Osteoblast (primary cell): ENCODE measurements around the gene SLC27A1. TPM values are rescaled to one million over a fixed set of nuclear protein-coding genes. Genes with fewer than 3 reads are reported as not detected.

Source experiments
- DNase-seq: peaks from one replicate; pipeline ENCODE4 v3.0.0; 2011; ENCODE audit warnings: low spot score, mixed read lengths; ENCODE audit not compliant: insufficient read length; ENCODE audit errors: missing footprints
- H2AFZ ChIP-seq: 2 replicates; pipeline ENCODE4 v1.6.0; 2011; ENCODE audit warnings: mild to moderate bottlenecking, low read length
- H3K27ac ChIP-seq: 2 replicates; pipeline ENCODE4 v1.5.1; 2011; ENCODE audit warnings: mild to moderate bottlenecking, low read depth, low read length, moderate library complexity
- H3K27me3 ChIP-seq: 2 replicates; pipeline ENCODE4 v1.6.0; 2012; ENCODE audit warnings: mild to moderate bottlenecking, control low read depth, inconsistent platforms, low read length, moderate library complexity; ENCODE audit not compliant: insufficient read depth
- H3K36me3 ChIP-seq: 2 replicates; pipeline ENCODE4 v1.5.1; 2011; ENCODE audit warnings: mild to moderate bottlenecking, low read length, control low read depth, moderate library complexity; ENCODE audit not compliant: insufficient read depth
- H3K4me1 ChIP-seq: 2 replicates; pipeline ENCODE4 v1.5.1; 2011; ENCODE audit warnings: mild to moderate bottlenecking, low read length, control low read depth, moderate library complexity; ENCODE audit not compliant: insufficient read depth
- H3K4me2 ChIP-seq: 2 replicates; pipeline ENCODE4 v1.6.0; 2011; ENCODE audit warnings: mild to moderate bottlenecking, low read length; ENCODE audit not compliant: insufficient read depth
- H3K4me3 ChIP-seq: fragments of 200-600 bp; sonication (generic); 3 replicates; pipeline ENCODE4 v1.5.1; 2012; ENCODE audit warnings: mild to moderate bottlenecking, low read length, inconsistent platforms; ENCODE audit not compliant: insufficient read depth
- H3K79me2 ChIP-seq: 2 replicates; pipeline ENCODE4 v1.6.0; 2012; ENCODE audit warnings: mild to moderate bottlenecking, low read length, control low read depth, inconsistent platforms; ENCODE audit not compliant: insufficient read depth
- H3K9me3 ChIP-seq: 2 replicates; pipeline ENCODE4 v1.5.1; 2011; ENCODE audit warnings: low read depth, low read length, control low read depth
- H4K20me1 ChIP-seq: 2 replicates; pipeline ENCODE4 v1.6.0; 2012; ENCODE audit warnings: mild to moderate bottlenecking, low read length, control low read depth; ENCODE audit not compliant: insufficient read depth
- total RNA-seq: library from RNA; depleted of rRNA; stranded (reverse); fragments of >200 nt; gene quantifications from 2 replicates; pipeline ENCODE4 v1.2.3, GENCODE V29; 2012
- TF ChIP-seq, protein P1 (sequence below): IDR thresholded peaks from 2 replicates; pipeline ENCODE4 v1.5.1; 2011; ENCODE audit warnings: mild to moderate bottlenecking, low read depth, low read length, moderate library complexity; ENCODE audit errors: extremely low read depth

The SLC27A1 gene
- total RNA-seq, 1 donor = 64.4 TPM

GRCh38 chr19:17454576-17455071, 15.7 kb upstream of the SLC27A1 start:
- Histone ChIP-seq H4K20me1 (no peaks in the 10 kb centered on the region), H3K4me3 (no peak overlapping the region), H2AFZ (no peak overlapping the region), H3K27ac (no peak overlapping the region), H3K9me3 (no peaks in the 10 kb centered on the region), H3K4me1 (no peaks in the 10 kb centered on the region), H3K79me2 (no peaks in the 10 kb centered on the region), H3K27me3 (peaks cover 33% of the 10 kb centered on the region), H3K4me2 (no peak overlapping the region), H3K36me3 (no peaks in the 10 kb centered on the region)
- TF ChIP-seq, protein P1, sequence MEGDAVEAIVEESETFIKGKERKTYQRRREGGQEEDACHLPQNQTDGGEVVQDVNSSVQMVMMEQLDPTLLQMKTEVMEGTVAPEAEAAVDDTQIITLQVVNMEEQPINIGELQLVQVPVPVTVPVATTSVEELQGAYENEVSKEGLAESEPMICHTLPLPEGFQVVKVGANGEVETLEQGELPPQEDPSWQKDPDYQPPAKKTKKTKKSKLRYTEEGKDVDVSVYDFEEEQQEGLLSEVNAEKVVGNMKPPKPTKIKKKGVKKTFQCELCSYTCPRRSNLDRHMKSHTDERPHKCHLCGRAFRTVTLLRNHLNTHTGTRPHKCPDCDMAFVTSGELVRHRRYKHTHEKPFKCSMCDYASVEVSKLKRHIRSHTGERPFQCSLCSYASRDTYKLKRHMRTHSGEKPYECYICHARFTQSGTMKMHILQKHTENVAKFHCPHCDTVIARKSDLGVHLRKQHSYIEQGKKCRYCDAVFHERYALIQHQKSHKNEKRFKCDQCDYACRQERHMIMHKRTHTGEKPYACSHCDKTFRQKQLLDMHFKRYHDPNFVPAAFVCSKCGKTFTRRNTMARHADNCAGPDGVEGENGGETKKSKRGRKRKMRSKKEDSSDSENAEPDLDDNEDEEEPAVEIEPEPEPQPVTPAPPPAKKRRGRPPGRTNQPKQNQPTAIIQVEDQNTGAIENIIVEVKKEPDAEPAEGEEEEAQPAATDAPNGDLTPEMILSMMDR = no peak
- DNase-seq = peak; percentile 54

GRCh38 chr19:17455308-17456123, 14.8 kb upstream of the SLC27A1 start:
- H3K4me2 ChIP-seq = no peak overlapping the region
- H3K27me3 ChIP-seq = peaks cover 29% of the 10 kb centered on the region
- H3K4me1 ChIP-seq = no peaks in the 10 kb centered on the region
- no peaks in the 10 kb centered on the region for H3K36me3 ChIP-seq
- TF ChIP-seq, protein P1 = no peak
- DNase-seq = peak; percentile 80
- H4K20me1 ChIP-seq = no peaks in the 10 kb centered on the region
- no peak overlapping the region for H3K4me3 ChIP-seq
- peak overlapping the region; percentile 15 for H2AFZ ChIP-seq
- no peaks in the 10 kb centered on the region for H3K9me3 ChIP-seq
- H3K79me2 ChIP-seq = no peaks in the 10 kb centered on the region
- H3K27ac ChIP-seq = no peak overlapping the region

DNA sequence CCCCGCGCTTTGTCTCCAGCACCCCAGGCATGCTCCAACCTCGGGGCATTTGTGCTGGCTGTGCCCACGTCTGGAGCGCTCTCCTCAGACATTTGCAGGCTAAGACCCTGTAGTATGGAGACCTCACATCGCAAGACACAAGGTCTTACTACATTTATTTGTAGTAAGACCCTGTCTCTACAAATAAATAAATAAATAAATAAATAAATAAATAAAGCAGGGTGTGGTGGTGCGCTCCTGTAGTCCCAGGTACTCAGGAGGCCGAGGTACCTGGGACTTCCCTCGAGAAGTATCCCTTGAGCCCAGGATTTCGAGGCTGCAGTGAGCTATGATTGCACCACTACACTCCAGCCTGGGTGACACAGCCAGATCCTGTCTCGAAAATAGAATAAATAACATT, 14.2 kb upstream of the SLC27A1 start:
- Histone ChIP-seq H3K27me3 (peaks cover 28% of the 10 kb centered on the region), H2AFZ (no peak overlapping the region), H3K4me1 (no peaks in the 10 kb centered on the region), H3K9me3 (no peaks in the 10 kb centered on the region), H3K4me3 (no peak overlapping the region), H3K27ac (no peak overlapping the region), H4K20me1 (no peaks in the 10 kb centered on the region), H3K36me3 (no peaks in the 10 kb centered on the region), H3K79me2 (no peaks in the 10 kb centered on the region), H3K4me2 (no peak overlapping the region)
- TF ChIP-seq, protein P1 = no peak
- DNase-seq = peak; percentile 36

- no peaks in the 10 kb centered on the region for H3K36me3 ChIP-seq
- TF ChIP-seq, protein P1 = no peak
- DNase-seq = peak; percentile 5
- H3K4me3 ChIP-seq = no peak overlapping the region
- H3K9me3 ChIP-seq = no peaks in the 10 kb centered on the region
- H3K27me3 ChIP-seq = peaks cover 28% of the 10 kb centered on the region
- H2AFZ ChIP-seq = no peak overlapping the region
- no peaks in the 10 kb centered on the region for H3K4me1 ChIP-seq
- no peaks in the 10 kb centered on the region for H3K79me2 ChIP-seq
- no peak overlapping the region for H3K27ac ChIP-seq
- no peaks in the 10 kb centered on the region for H4K20me1 ChIP-seq
- H3K4me2 ChIP-seq = no peak overlapping the region
Measured at GRCh38 chr19:17457616-17458015, 12.7 kb upstream of the SLC27A1 start.
